ENCODE data around the gene ADAR.

The ADAR gene

GRCh38 chr1:154565876-154566275 lies 42.1 kb downstream of the ADAR start:
- TF ChIP-seq MYC (IDR thresholded peaks at IDR 0.05; ENCODE audit: low read depth, low read length) (no peak), MAX (IDR thresholded peaks at IDR 0.05; ENCODE audit: low read depth, low read length) (no peak), CTCF (IDR thresholded peaks at IDR 0.05; ENCODE audit: low read depth, low read length) (no peak), POLR2A (IDR thresholded peaks at IDR 0.05; ENCODE audit: extremely low read depth, insufficient read length) (no peak)
- DNase-seq (ENCODE audit: low read depth): no peak
- no peak overlapping the region for H3K4me3 ChIP-seq (ENCODE audit: low read depth, low read length)

GRCh38 chr1:154559466-154560044 lies 48.4 kb downstream of the ADAR start:
- peak; percentile 44; the same call in 1 of the 2 replicates for TF ChIP-seq MAX (IDR thresholded peaks at IDR 0.05; ENCODE audit: low read depth, low read length)
- no peak for TF ChIP-seq POLR2A (IDR thresholded peaks at IDR 0.05; ENCODE audit: extremely low read depth, insufficient read length)
- peak; percentile 60; the same call in 1 of the 2 replicates for TF ChIP-seq MYC (IDR thresholded peaks at IDR 0.05; ENCODE audit: low read depth, low read length)
- peak; percentile 88 for TF ChIP-seq CTCF (IDR thresholded peaks at IDR 0.05; ENCODE audit: low read depth, low read length)
- H3K4me3 ChIP-seq (ENCODE audit: low read depth, low read length): peak overlapping the region; percentile 84
- peak; percentile 94 for DNase-seq (ENCODE audit: low read depth)

GRCh38 chr1:154558720-154559465 lies 49.1 kb downstream of the ADAR start:
- no peak for TF ChIP-seq CTCF (IDR thresholded peaks at IDR 0.05; ENCODE audit: low read depth, low read length)
- peak; percentile 100 for TF ChIP-seq MAX (IDR thresholded peaks at IDR 0.05; ENCODE audit: low read depth, low read length)
- peak; percentile 98 for TF ChIP-seq MYC (IDR thresholded peaks at IDR 0.05; ENCODE audit: low read depth, low read length)
- TF ChIP-seq POLR2A (IDR thresholded peaks at IDR 0.05; ENCODE audit: extremely low read depth, insufficient read length): peak; percentile 67
- H3K4me3 ChIP-seq (ENCODE audit: low read depth, low read length): peak overlapping the region; percentile 84
- peak; percentile 99 for DNase-seq (ENCODE audit: low read depth)

- TF ChIP-seq CTCF (IDR thresholded peaks at IDR 0.05; ENCODE audit: low read depth, low read length) (no peak), MYC (IDR thresholded peaks at IDR 0.05; ENCODE audit: low read depth, low read length) (no peak), MAX (IDR thresholded peaks at IDR 0.05; ENCODE audit: low read depth, low read length) (no peak), POLR2A (IDR thresholded peaks at IDR 0.05; ENCODE audit: extremely low read depth, insufficient read length) (no peak)
- peak within 1 kb of the TSS; percentile 98 for H3K4me3 ChIP-seq (ENCODE audit: low read depth, low read length)
These were observed 49.9 kb downstream of the ADAR start, which contains the start of gene UBE2Q1 for GRCh38 chr1:154557939-154558719. TSS of gene UBE2Q1 (minus strand) at chr1:154558662. CDS start at chr1:154558553, 109 bp downstream.

GRCh38 chr1:154557248-154557938 lies 50.6 kb downstream of the ADAR start:
- TF ChIP-seq CTCF (IDR thresholded peaks at IDR 0.05; ENCODE audit: low read depth, low read length): no peak
- TF ChIP-seq MAX (IDR thresholded peaks at IDR 0.05; ENCODE audit: low read depth, low read length): no peak
- no peak for TF ChIP-seq MYC (IDR thresholded peaks at IDR 0.05; ENCODE audit: low read depth, low read length)
- TF ChIP-seq POLR2A (IDR thresholded peaks at IDR 0.05; ENCODE audit: extremely low read depth, insufficient read length): no peak
- no peak for DNase-seq (ENCODE audit: low read depth)
- H3K4me3 ChIP-seq (ENCODE audit: low read depth, low read length): peak overlapping the region; percentile 98

More at GRCh38 chr1:154557939-154558719, 49.9 kb downstream of the ADAR start, which contains the start of gene UBE2Q1:
- peak; percentile 73 for DNase-seq (ENCODE audit: low read depth)

All from NB4 (cell line).